A549 treated with GW870086 at 1 μM for 4 hours (cell line): ENCODE results near the gene ASPN. TPM values are rescaled to one million over a fixed set of nuclear protein-coding genes. Genes with fewer than 3 reads are reported as not detected.

Experiments
- total RNA-seq: library from RNA; stranded (reverse); fragments of 200-300 nt; extraction: Qiagen RNA extraction; gene quantifications from 5 replicates; pipeline ENCODE4 v1.2.3, GENCODE V29; 2022; ENCODE audit warnings: low read depth

Gene ASPN
- not detected in 5 replicates for total RNA-seq

DNA sequence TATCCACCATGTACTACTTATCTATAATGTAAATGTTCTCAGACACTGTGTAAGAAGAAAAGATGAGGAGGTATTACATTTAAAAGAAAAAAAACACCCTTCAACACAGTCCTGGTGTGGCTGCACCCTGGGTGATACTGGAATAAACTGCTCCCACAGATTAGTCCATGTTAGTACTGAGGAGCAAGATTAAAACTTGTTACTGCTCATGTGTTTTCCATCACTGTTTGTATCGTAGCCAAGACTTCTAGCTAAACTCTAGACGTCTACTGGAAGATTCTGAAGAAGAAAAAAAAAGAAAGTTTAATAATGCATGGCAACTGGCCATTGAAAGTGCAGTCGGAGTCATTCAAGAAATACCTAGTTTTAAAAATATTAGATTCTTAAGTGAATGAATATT lies at the start of gene ASPN:
TSS of gene ASPN (minus strand) at position 178 of the 400 bp plus-strand sequence.

DNA sequence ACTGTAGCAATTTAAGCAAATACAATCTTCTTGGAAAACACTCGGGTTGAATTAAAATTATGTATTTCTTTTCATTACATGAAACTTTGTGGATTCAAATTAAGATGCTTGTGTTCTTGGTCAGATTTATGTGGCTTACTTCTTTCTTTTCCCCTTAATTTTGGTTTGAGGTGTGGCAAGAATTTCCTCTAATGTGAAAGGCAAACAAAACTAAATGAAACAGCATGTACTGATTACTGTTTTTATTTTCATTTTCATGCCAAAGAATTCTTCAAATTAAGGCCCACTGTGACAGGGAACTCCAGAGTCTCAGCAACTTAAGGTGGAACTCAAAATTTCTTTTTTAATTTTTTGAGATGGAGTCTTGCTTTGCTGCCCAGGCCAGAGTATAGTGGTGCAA lies 58.0 kb downstream of the ASPN start, which contains the start of gene OMD:
TSS of gene OMD (minus strand) at position 132 of the 400 bp plus-strand sequence. CDS start 6,913 bp downstream, outside the sequence.

Other genes with a start within 250 kb of the ASPN start
- 96.4 to 110 TPM (median 105 TPM) in 5 replicates for gene IARS1, start 188.8 kb downstream of the ASPN start, total RNA-seq
- 29.5 to 31.0 TPM (median 30.0 TPM) in 5 replicates for gene NOL8, start 157.2 kb downstream of the ASPN start, total RNA-seq
- gene CENPP, start 156.6 kb downstream of the ASPN start, total RNA-seq, result 5.6 to 8.5 TPM (median 7.2 TPM) in 5 replicates
- not detected in 5 replicates for gene OGN, start 77.9 kb downstream of the ASPN start, total RNA-seq
- gene OMD, start 58.0 kb downstream of the ASPN start, total RNA-seq, result not detected in 5 replicates
- 0.06 to 0.18 TPM (median 0.10 TPM) in 5 replicates for gene ECM2, start 53.5 kb upstream of the ASPN start, total RNA-seq
- 11.9 to 14.4 TPM (median 13.4 TPM) in 5 replicates for gene IPPK, start 187.6 kb upstream of the ASPN start, total RNA-seq